GM18498 (cell line): ENCODE data around the gene TSC2.

Experiments
- ATAC-seq: cut with Tn5 transposase; IDR thresholded peaks from one replicate; pipeline ENCODE4 v1.9.1; 2021; ENCODE audit warnings: mild to moderate bottlenecking, moderate library complexity; ENCODE audit not compliant: unreplicated experiment

Gene TSC2

GRCh38 chr16:2135770-2136490 is 88.1 kb downstream of the TSC2 start, which contains the start of gene PKD1:
TSS of gene PKD1 (minus strand) at chr16:2135898. CDS start at chr16:2135689, 209 bp downstream.
- ATAC-seq, result peak; percentile 62
